Vagina (tissue), 2 donors: ENCODE data around the gene THEM4.

Experiments
- POLR2AphosphoS5 ChIP-seq, 2 donors: sonication (generic); formaldehyde crosslinking; IDR thresholded peaks; one replicate each; pipeline ENCODE4 v1.9.0; 2017; ENCODE audit warnings: antibody characterized with exemption in 2 of 2, mild to moderate bottlenecking in 2 of 2, low read depth in 1 of 2; ENCODE audit not compliant: insufficient read depth in 1 of 2
- TF ChIP-seq, protein P1 (sequence below), 3 experiments: fragments of 450-650 bp in 2 of 3; fragments of 200-600 bp in 1 of 3; sonication (generic) in 1 of 3; IDR thresholded peaks; one replicate each; pipeline ENCODE4 v1.5.1; 2017 to 2019; ENCODE audit warnings: antibody characterized with exemption in 3 of 3, mild to moderate bottlenecking in 2 of 3, moderate library complexity in 2 of 3

DNA sequence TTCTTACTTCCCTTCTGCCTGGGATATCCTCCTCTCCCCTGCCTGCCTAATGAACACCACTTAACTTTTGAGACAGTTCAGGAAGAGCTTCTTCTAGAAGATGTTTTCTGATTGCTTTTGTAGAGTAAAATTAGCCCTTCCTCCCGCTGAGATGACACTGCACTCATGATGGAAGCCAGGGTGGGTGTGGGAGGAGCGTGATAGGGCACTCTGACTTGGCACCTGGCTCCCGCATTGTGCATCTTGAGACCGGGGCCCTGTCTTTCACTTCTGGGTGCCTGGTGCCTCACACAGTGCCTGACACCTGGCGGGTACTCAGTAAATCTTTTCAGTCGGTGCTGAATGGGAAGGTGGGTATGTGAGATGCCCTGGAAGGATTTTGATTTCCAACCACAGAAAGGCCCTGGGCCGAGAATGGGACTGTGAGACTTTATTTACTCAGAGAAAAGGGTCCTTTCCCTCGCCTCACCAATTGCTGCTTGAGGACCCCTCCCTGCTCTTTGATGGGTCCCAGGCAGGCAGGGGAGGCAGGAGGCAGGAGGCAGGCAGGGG lies 62.5 kb downstream of the THEM4 start:
- no peak for TF ChIP-seq POLR2AphosphoS5 (IDR thresholded peaks at IDR 0.05; ENCODE audit: insufficient read depth in 1 of 2, low read depth in 1 of 2)
- TF ChIP-seq, protein P1, sequence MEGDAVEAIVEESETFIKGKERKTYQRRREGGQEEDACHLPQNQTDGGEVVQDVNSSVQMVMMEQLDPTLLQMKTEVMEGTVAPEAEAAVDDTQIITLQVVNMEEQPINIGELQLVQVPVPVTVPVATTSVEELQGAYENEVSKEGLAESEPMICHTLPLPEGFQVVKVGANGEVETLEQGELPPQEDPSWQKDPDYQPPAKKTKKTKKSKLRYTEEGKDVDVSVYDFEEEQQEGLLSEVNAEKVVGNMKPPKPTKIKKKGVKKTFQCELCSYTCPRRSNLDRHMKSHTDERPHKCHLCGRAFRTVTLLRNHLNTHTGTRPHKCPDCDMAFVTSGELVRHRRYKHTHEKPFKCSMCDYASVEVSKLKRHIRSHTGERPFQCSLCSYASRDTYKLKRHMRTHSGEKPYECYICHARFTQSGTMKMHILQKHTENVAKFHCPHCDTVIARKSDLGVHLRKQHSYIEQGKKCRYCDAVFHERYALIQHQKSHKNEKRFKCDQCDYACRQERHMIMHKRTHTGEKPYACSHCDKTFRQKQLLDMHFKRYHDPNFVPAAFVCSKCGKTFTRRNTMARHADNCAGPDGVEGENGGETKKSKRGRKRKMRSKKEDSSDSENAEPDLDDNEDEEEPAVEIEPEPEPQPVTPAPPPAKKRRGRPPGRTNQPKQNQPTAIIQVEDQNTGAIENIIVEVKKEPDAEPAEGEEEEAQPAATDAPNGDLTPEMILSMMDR (IDR thresholded peaks at IDR 0.05) = no peak
